Testis (tissue), 2 donors: ENCODE results near the gene ULK3.

Source experiments
- POLR2A ChIP-seq: fragments of 450-650 bp; IDR thresholded peaks from one replicate; pipeline ENCODE4 v1.6.1; 2017; ENCODE audit warnings: antibody characterized with exemption, mild to moderate bottlenecking, moderate library complexity
- TF ChIP-seq, protein P1 (sequence below), 3 experiments: fragments of 450-650 bp in 2 of 3; fragments of 200-600 bp in 1 of 3; sonication (generic) in 1 of 3; IDR thresholded peaks; one replicate each; pipeline ENCODE4 v1.5.1; 2016 to 2019; ENCODE audit warnings: antibody characterized with exemption in 3 of 3, mild to moderate bottlenecking in 2 of 3, moderate library complexity in 1 of 3

DNA sequence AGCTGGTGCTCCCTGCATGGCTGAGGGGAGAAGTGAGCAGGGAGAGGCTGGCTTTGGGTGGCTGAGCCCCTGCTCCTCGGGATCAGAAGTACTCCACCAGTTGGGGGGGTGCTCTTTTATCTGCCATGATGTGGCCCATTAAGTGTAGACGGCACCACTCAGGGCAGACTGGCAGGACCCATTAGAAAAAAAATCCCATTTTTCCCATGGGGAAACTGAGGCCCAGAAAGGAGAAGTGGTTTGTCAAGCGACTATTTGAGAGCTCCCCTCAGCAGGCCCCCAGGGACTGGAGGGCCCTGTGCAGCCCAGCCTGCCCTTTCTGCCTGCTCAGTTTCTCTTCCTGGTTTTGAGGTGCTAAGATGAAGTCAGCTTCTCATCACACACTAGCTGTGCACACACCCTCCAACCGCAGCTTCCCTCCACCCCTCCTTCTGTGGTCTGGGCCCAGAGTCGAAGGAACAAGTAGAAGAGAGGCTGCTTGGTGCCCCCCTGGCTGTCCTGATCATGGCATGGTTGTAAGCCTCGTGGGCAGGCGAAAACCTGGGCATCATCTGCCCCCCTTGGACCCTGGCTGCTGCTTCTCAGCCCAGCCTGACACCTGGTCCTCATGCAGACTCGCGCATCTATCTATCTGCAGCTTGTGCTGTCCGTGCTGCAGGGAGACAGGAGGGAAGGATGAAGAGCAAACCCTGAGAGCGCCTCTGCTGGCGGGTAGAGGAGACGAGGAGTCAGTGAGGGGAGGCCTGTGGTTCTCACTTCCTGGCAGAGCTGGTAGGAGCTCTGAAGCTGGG is 55.5 kb downstream of the ULK3 start:
- TF ChIP-seq, protein P1, sequence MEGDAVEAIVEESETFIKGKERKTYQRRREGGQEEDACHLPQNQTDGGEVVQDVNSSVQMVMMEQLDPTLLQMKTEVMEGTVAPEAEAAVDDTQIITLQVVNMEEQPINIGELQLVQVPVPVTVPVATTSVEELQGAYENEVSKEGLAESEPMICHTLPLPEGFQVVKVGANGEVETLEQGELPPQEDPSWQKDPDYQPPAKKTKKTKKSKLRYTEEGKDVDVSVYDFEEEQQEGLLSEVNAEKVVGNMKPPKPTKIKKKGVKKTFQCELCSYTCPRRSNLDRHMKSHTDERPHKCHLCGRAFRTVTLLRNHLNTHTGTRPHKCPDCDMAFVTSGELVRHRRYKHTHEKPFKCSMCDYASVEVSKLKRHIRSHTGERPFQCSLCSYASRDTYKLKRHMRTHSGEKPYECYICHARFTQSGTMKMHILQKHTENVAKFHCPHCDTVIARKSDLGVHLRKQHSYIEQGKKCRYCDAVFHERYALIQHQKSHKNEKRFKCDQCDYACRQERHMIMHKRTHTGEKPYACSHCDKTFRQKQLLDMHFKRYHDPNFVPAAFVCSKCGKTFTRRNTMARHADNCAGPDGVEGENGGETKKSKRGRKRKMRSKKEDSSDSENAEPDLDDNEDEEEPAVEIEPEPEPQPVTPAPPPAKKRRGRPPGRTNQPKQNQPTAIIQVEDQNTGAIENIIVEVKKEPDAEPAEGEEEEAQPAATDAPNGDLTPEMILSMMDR (IDR thresholded peaks at IDR 0.05): peak in 1 of 3 experiments; percentile 10
- no peak for TF ChIP-seq POLR2A
